Inferior parietal cortex (tissue), 1 donor: Measurements from ENCODE around the gene ADAM10.
"Not testable (repeated sequence)": the region's sequence is repeated elsewhere in the genome, so short reads cannot be mapped to it uniquely, and the experiment has no call there.

Experiments
- DNase-seq: peaks from one replicate; pipeline ENCODE4 v3.0.0-alpha.2; 2016; ENCODE audit errors: extremely low spot score

The ADAM10 gene

GRCh38 chr15:58671186-58671585, 78.3 kb downstream of the ADAM10 start:
- no peak for DNase-seq

- no peak for DNase-seq
Observed at GRCh38 chr15:58669108-58669507, 80.4 kb downstream of the ADAM10 start.

- peak; percentile 81 for DNase-seq
Observed at GRCh38 chr15:58666957-58667356, 82.5 kb downstream of the ADAM10 start.

- no peak for DNase-seq
Observed at GRCh38 chr15:58665672-58666071, 83.8 kb downstream of the ADAM10 start.

GRCh38 chr15:58650102-58650501, 99.4 kb downstream of the ADAM10 start:
- DNase-seq = no peak

GRCh38 chr15:58649175-58649574, 100.3 kb downstream of the ADAM10 start:
- no peak for DNase-seq

- no peak for DNase-seq
Observed at GRCh38 chr15:58643996-58644395, 105.5 kb downstream of the ADAM10 start.

GRCh38 chr15:58641660-58642059, 107.8 kb downstream of the ADAM10 start:
- no peak for DNase-seq

- no peak for DNase-seq
Observed at GRCh38 chr15:58639992-58640391, 109.5 kb downstream of the ADAM10 start.

GRCh38 chr15:58639002-58639756, 110.3 kb downstream of the ADAM10 start:
- no peak for DNase-seq

GRCh38 chr15:58632789-58633188, 116.7 kb downstream of the ADAM10 start:
- DNase-seq = peak; percentile 31

- no peak for DNase-seq
Observed at GRCh38 chr15:58631319-58631718, 118.2 kb downstream of the ADAM10 start.

- DNase-seq = no peak
Observed at GRCh38 chr15:58629625-58630024, 119.9 kb downstream of the ADAM10 start.

GRCh38 chr15:58628206-58628947, 121.1 kb downstream of the ADAM10 start:
- DNase-seq = peak; percentile 29

GRCh38 chr15:58627701-58628100, 121.8 kb downstream of the ADAM10 start:
- DNase-seq = peak; percentile 23

GRCh38 chr15:58627046-58627445, 122.5 kb downstream of the ADAM10 start:
- no peak for DNase-seq

GRCh38 chr15:58626378-58626777, 123.1 kb downstream of the ADAM10 start:
- no peak for DNase-seq

- DNase-seq = no peak
Observed at GRCh38 chr15:58622877-58623276, 126.6 kb downstream of the ADAM10 start.

GRCh38 chr15:58620268-58620667, 129.2 kb downstream of the ADAM10 start:
- not testable (repeated sequence) for DNase-seq

- DNase-seq = no peak
Observed at GRCh38 chr15:58616171-58616570, 133.3 kb downstream of the ADAM10 start.

GRCh38 chr15:58611731-58612676, 137.5 kb downstream of the ADAM10 start:
- DNase-seq = no peak

GRCh38 chr15:58608711-58609110, 140.8 kb downstream of the ADAM10 start:
- DNase-seq = no peak
